K562 (cell line): ENCODE results near the gene CLIP2. TPM values are rescaled to one million over a fixed set of nuclear protein-coding genes. Genes with fewer than 3 reads are reported as not detected.

Source experiments
- ARID1B ChIP-seq: fragments of 450-650 bp; IDR thresholded peaks from 2 replicates; pipeline ENCODE4 v1.6.1; 2016; ENCODE audit warnings: antibody characterized with exemption, mild to moderate bottlenecking, inconsistent platforms
- CEBPZ ChIP-seq: fragments of 150-350 bp; IDR thresholded peaks from 2 replicates; pipeline ENCODE4 v1.6.1; 2014; ENCODE audit warnings: low read depth, mild to moderate bottlenecking, low read length, borderline replicate concordance
- CHD2 ChIP-seq: IDR thresholded peaks from 2 replicates; pipeline ENCODE4 v1.6.1; 2011; ENCODE audit warnings: low read depth, low read length
- DIDO1 ChIP-seq: fragments of 450-650 bp; IDR thresholded peaks from 2 replicates; pipeline ENCODE4 v1.6.1; 2016; ENCODE audit warnings: low read depth, missing biosample characterization, missing genetic modification characterization
- ESRRB ChIP-seq: fragments of 250-450 bp; sonication (Bioruptor Pico); IDR thresholded peaks from 2 replicates; pipeline ENCODE4 v1.5.0; 2020; ENCODE audit warnings: mild to moderate bottlenecking, moderate library complexity, borderline replicate concordance
- FOXP4 ChIP-seq: sonication (generic); formaldehyde crosslinking; IDR thresholded peaks from 2 replicates; pipeline ENCODE4 v1.8.0; 2022; ENCODE audit warnings: mild to moderate bottlenecking, missing genetic modification reagents, borderline replicate concordance
- FUS ChIP-seq: fragments of 200-400 bp; formaldehyde crosslinking; optimal IDR thresholded peaks from 2 replicates; pipeline ENCODE3; 2017; ENCODE audit warnings: low read depth, low read length
- IRF1 ChIP-seq: sonication (generic); formaldehyde crosslinking; IDR thresholded peaks from 2 replicates; pipeline ENCODE4 v1.8.0; 2022; ENCODE audit warnings: missing genetic modification reagents, mild to moderate bottlenecking, borderline replicate concordance
- NR0B1 ChIP-seq: fragments of 450-650 bp; IDR thresholded peaks from one replicate; pipeline ENCODE4 v1.6.1; 2018; ENCODE audit warnings: mild to moderate bottlenecking, moderate library complexity; ENCODE audit not compliant: partially characterized antibody
- NR1H2 ChIP-seq: sonication (generic); formaldehyde crosslinking; IDR thresholded peaks from 2 replicates; pipeline ENCODE4 v1.4.0; 2020; ENCODE audit warnings: mild to moderate bottlenecking, missing genetic modification reagents
- POLR2A ChIP-seq: fragments of 450-650 bp; conservative IDR thresholded peaks from 2 replicates; pipeline ENCODE4 v1.6.1; 2016
- SMAD1 ChIP-seq: fragments of 150-350 bp; IDR thresholded peaks from 2 replicates; pipeline ENCODE4 v1.6.1; 2014; ENCODE audit warnings: low read length, low read depth; ENCODE audit not compliant: partially characterized antibody
- SNIP1 ChIP-seq: fragments of 450-650 bp; IDR thresholded peaks from 2 replicates; pipeline ENCODE4 v1.7.1; 2017; ENCODE audit warnings: low read depth, mild to moderate bottlenecking
- U2AF1 ChIP-seq: fragments of 200-400 bp; formaldehyde crosslinking; optimal IDR thresholded peaks from 2 replicates; pipeline ENCODE3; 2017; ENCODE audit warnings: mild to moderate bottlenecking, low read depth, low read length, moderate library complexity
- ZNF347 ChIP-seq: fragments of 450-650 bp; formaldehyde crosslinking; IDR thresholded peaks from 2 replicates; pipeline ENCODE4 v1.4.0; 2020; ENCODE audit warnings: low read depth, mild to moderate bottlenecking, moderate library complexity
- ZNF449 ChIP-seq: fragments of 250-450 bp; sonication (Bioruptor Pico); IDR thresholded peaks from 2 replicates; pipeline ENCODE4 v1.8.0; 2022; ENCODE audit warnings: moderate library complexity, mild to moderate bottlenecking, inconsistent platforms
- ZNF511 ChIP-seq: sonication (generic); formaldehyde crosslinking; IDR thresholded peaks from 2 replicates; pipeline ENCODE4 v1.8.0; 2022; ENCODE audit warnings: mild to moderate bottlenecking, missing genetic modification reagents
- ZNF586 ChIP-seq: fragments of 450-650 bp; formaldehyde crosslinking; conservative IDR thresholded peaks from 2 replicates; pipeline ENCODE4 v1.4.0; 2020; ENCODE audit warnings: mild to moderate bottlenecking, moderate library complexity
- polyA plus RNA-seq, 8 experiments: library from polyadenylated mRNA; depleted of rRNA in 4 of 8; stranded (reverse) in 5 of 8; unstranded in 3 of 8; fragments of >200 nt; fragmentation: Nextera tagmentation in 2 of 8; fragmentation: Illumina TruSeq in 1 of 8; extraction: Ambion mirVana in 2 of 8; extraction: Trizol in 1 of 8; gene quantifications; 2 replicates each; pipeline versions ENCODE4 v1.2.1 to v1.2.3, GENCODE V29; 2011 to 2014; ENCODE audit warnings: inconsistent platforms in 1 of 8, missing spikeins in 1 of 8
- total RNA-seq, 7 experiments: library from RNA; depleted of rRNA in 6 of 7; stranded (reverse); fragments of >200 nt in 6 of 7; fragmentation: Illumina TruSeq in 2 of 7; extraction: Trizol in 2 of 7; gene quantifications; 2 replicates each; pipeline versions ENCODE4 v1.2.1 to v1.2.3, GENCODE V29; 2011 to 2021; ENCODE audit warnings: low replicate concordance in 1 of 7

Gene CLIP2
- total and polyA plus RNA-seq, 9 of the 15 experiments (the other 6 are each of a cell fraction or from before 2014, with no cell fraction given): 0.07 to 5.4 (median 2.1) TPM

GRCh38 chr7:74272305-74273038 is 16.7 kb upstream of the CLIP2 start (continued):
- TF ChIP-seq ZNF347 (no peak), CEBPZ (no peak), FUS (no peak), SMAD1 (no peak), FOXP4 (no peak), U2AF1 (no peak), NR1H2 (no peak), IRF1 (CRISPR knock-in tag) (no peak), DIDO1 (tag) (no peak), CHD2 (no peak), ESRRB (CRISPR knock-in tag) (no peak), ZNF586 (no peak), NR0B1 (no peak), POLR2A (peak; percentile 52), ZNF511 (CRISPR knock-in tag) (no peak), ARID1B (peak; percentile 75), ZNF449 (CRISPR knock-in tag) (no peak), SNIP1 (no peak)
